Measurements from ENCODE around the gene NOL9.

DNA sequence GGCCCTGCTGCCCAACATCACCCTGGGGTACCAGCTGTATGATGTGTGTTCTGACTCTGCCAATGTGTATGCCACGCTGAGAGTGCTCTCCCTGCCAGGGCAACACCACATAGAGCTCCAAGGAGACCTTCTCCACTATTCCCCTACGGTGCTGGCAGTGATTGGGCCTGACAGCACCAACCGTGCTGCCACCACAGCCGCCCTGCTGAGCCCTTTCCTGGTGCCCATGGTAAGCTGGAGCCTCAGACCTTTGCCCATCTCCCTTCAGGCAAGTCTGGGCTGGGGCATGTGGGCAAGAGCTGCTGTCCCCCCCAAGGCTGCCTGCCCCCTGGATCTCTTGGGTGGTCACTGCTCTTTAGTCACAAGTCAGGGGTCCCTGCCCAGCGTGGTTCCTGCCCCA is 16.7 kb upstream of the NOL9 start:
- TF ChIP-seq CTCF (IDR thresholded peaks at IDR 0.05) = no peak
- no peak for TF ChIP-seq POLR2AphosphoS5 (IDR thresholded peaks at IDR 0.05)
- TF ChIP-seq POLR2A (IDR thresholded peaks at IDR 0.05) = no peak
- TF ChIP-seq EP300 (IDR thresholded peaks at IDR 0.05) = no peak

All from stomach (tissue), 4 donors.